Measurements from ENCODE around the gene LGALS7.

Gene LGALS7

GRCh38 chr19:38769635-38770211 lies 3.6 kb downstream of the LGALS7 start:
- peak overlapping the region; percentile 98 for H2AFZ ChIP-seq (ENCODE audit: low read depth, low read length, severe bottlenecking)

DNA sequence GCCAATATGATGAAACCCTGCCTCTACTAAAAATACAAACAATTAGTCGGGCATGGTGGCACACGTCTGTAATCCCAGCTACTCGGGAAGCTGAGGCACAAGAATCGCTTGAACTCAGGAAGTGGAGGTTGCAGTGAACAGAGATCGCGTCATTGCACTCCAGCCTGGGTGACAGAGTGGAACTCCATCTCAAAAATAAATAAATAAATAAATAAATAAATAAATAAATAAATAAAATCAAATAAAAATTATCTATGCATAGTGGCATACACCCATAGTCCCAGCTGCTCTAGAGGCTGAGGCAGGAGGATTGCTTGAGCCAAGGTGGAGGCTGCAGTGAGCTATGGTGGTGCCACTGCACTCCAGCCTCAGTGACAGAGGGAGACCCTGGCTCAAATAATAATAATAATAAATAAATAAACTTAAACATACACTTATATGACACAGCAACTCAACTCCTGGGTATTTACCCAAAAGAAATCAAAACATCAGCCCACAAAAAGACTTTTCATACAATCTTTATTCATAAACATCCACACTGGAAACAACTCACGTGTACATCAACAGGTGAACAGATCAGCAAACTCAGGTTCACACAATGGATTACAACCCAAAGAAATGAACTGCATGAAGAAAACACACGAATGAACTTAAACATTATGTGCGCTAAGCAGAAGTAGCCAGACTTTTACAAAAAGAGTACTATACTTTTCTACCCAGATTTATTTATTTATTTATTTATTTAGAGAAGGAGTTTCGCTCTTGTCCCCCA lies 6.9 kb downstream of the LGALS7 start:
- TF ChIP-seq EZH2phosphoT487 (conservative IDR thresholded peaks at IDR 0.05; ENCODE audit: low read length), result no peak
- TF ChIP-seq CTCF (IDR thresholded peaks at IDR 0.05; ENCODE audit: insufficient read depth, low read length, poor library complexity, severe bottlenecking), result no peak
- H2AFZ ChIP-seq (ENCODE audit: low read depth, low read length, severe bottlenecking), result no peak overlapping the region
- H3F3A ChIP-seq (ENCODE audit: insufficient read depth), result no peaks in the 10 kb centered on the region
- no peaks in the 10 kb centered on the region for H4K20me1 ChIP-seq (ENCODE audit: low read depth, low read length)
- no peaks in the 10 kb centered on the region for H3K36me3 ChIP-seq (ENCODE audit: low read length)
- no peak overlapping the region for H3K4me2 ChIP-seq (ENCODE audit: low read depth, low read length, poor library complexity, severe bottlenecking)
- H3K4me3 ChIP-seq (ENCODE audit: insufficient read depth, low read length, poor library complexity, severe bottlenecking), result no peak overlapping the region
- H3K27me3 ChIP-seq (ENCODE audit: low read length), result no peaks in the 10 kb centered on the region
- no peak overlapping the region for H3K27ac ChIP-seq (ENCODE audit: low read depth, low read length)
- no peaks in the 10 kb centered on the region for H3K79me2 ChIP-seq (ENCODE audit: insufficient read depth, low read length)
- H3K9me3 ChIP-seq (ENCODE audit: insufficient read depth, low read length), result no peaks in the 10 kb centered on the region
- no peaks in the 10 kb centered on the region for H3K9me2 ChIP-seq (replicated peaks; ENCODE audit: insufficient read depth, low read length)
- H3K9ac ChIP-seq (ENCODE audit: low read length), result no peak overlapping the region

More at GRCh38 chr19:38769635-38770211, 3.6 kb downstream of the LGALS7 start:
- Histone ChIP-seq H3K9me3 (ENCODE audit: insufficient read depth, low read length) (no peaks in the 10 kb centered on the region), H3K4me3 (ENCODE audit: insufficient read depth, low read length, poor library complexity, severe bottlenecking) (no peak overlapping the region), H3K9me2 (replicated peaks; ENCODE audit: insufficient read depth, low read length) (no peaks in the 10 kb centered on the region), H3K4me2 (ENCODE audit: low read depth, low read length, poor library complexity, severe bottlenecking) (peak overlapping the region; percentile 35), H3K79me2 (ENCODE audit: insufficient read depth, low read length) (no peaks in the 10 kb centered on the region), H3F3A (ENCODE audit: insufficient read depth) (no peaks in the 10 kb centered on the region), H3K36me3 (ENCODE audit: low read length) (no peaks in the 10 kb centered on the region), H3K9ac (ENCODE audit: low read length) (peak overlapping the region; percentile 41; the same call in 1 of the 2 replicates), H4K20me1 (ENCODE audit: low read depth, low read length) (no peaks in the 10 kb centered on the region), H3K27me3 (ENCODE audit: low read length) (no peaks in the 10 kb centered on the region), H3K27ac (ENCODE audit: low read depth, low read length) (no peak overlapping the region)
- TF ChIP-seq CTCF (IDR thresholded peaks at IDR 0.05; ENCODE audit: insufficient read depth, low read length, poor library complexity, severe bottlenecking), result peak; percentile 45
- no peak for TF ChIP-seq EZH2phosphoT487 (conservative IDR thresholded peaks at IDR 0.05; ENCODE audit: low read length)

GRCh38 chr19:38765214-38765613 lies 8.1 kb downstream of the LGALS7 start:
- TF ChIP-seq EZH2phosphoT487 (conservative IDR thresholded peaks at IDR 0.05; ENCODE audit: low read length) (no peak), CTCF (IDR thresholded peaks at IDR 0.05; ENCODE audit: insufficient read depth, low read length, poor library complexity, severe bottlenecking) (no peak)
- Histone ChIP-seq H3K4me3 (ENCODE audit: insufficient read depth, low read length, poor library complexity, severe bottlenecking) (no peak overlapping the region), H4K20me1 (ENCODE audit: low read depth, low read length) (no peaks in the 10 kb centered on the region), H3K9ac (ENCODE audit: low read length) (no peak overlapping the region), H3K27ac (ENCODE audit: low read depth, low read length) (no peak overlapping the region), H3K36me3 (ENCODE audit: low read length) (no peaks in the 10 kb centered on the region), H3K9me2 (replicated peaks; ENCODE audit: insufficient read depth, low read length) (no peaks in the 10 kb centered on the region), H3K79me2 (ENCODE audit: insufficient read depth, low read length) (no peaks in the 10 kb centered on the region), H3K9me3 (ENCODE audit: insufficient read depth, low read length) (no peaks in the 10 kb centered on the region), H3K27me3 (ENCODE audit: low read length) (no peaks in the 10 kb centered on the region), H2AFZ (ENCODE audit: low read depth, low read length, severe bottlenecking) (no peak overlapping the region), H3K4me2 (ENCODE audit: low read depth, low read length, poor library complexity, severe bottlenecking) (no peak overlapping the region), H3F3A (ENCODE audit: insufficient read depth) (no peaks in the 10 kb centered on the region)

Measured in SU-DHL-6 (cell line).